HG02623 (cell line): Measurements from ENCODE around the gene MAPK8IP3.
A peak's percentile ranks its signal among the peaks of the same experiment; 100 is the strongest.

Experiments used
- ATAC-seq: cut with Tn5 transposase; IDR thresholded peaks from one replicate; pipeline ENCODE4 v1.9.1; 2021; ENCODE audit warnings: moderate library complexity; ENCODE audit not compliant: unreplicated experiment

The MAPK8IP3 gene

DNA sequence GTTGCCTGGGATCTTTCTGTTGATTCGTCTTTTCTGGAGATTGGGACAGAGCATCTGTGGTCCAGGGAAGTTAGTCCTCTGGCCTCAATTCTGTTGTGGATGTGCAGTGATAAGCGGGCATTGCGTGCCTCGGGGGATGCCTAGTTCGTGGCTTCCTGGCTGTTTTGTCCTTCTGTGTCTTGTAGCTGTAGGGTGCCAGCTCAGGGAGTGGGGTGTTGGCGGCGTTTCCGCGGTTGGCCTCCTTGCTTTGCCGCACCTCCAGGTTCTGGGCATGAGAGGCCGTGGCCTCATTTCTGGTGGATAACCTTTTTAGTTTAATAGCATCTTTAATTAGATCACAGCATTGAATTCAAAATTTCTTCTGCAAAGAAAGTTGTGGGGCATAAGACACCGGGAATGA, 29.3 kb upstream of the MAPK8IP3 start:
- no peak for ATAC-seq

DNA sequence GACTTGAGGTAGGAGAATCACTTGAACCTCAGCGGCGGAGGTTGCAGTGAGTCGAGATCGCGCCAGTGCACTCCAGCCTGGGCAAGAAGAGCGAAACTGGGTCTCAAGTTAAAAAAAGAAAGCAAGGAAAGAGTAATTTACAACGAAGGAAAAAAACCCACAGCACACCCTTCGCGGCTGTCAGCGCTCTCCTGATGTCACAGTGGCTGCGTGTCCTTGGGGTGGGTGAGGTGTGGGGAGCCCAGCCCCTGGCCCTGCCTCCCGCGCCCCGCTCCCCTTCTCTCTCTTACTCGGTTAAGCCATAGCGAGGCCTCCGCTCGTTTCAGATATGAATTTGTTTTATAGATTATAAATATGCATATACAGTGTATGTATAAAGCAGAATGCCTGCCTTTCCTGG, 28.7 kb upstream of the MAPK8IP3 start:
- ATAC-seq: no peak

DNA sequence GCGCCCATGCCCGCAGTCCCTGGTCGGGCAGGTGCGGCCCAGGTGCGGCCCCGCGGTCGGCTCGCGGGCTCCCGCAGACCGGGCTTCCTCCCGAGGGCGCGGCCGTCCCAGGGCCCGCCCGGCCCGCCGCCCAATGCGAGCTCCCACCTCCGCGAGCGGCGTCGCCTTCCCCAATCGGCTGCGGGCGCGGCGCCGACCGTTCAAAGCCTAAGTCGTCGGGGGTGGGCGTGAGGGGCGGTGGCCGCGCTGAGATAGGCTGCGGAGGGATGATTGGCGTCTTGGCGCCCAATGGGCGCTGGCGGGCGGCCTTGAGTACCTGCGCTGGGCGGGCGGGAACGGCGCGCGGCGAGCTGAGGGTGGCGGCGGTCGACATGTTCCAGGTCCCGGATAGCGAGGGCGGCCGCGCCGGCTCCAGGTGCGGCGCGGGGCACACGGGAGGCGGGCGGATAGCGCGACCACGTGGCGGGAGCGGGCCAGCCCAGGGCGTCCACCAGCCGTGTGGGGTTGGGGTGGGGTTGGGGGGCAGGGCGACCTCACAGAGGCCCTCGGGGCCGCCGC, 28.0 kb upstream of the MAPK8IP3 start, which contains the start of gene JPT2:
Gene JPT2 (plus strand): TSS at position 338 of the 558 bp plus-strand sequence. CDS start 34 bp downstream, at position 372.
- ATAC-seq: peak; percentile 92

DNA sequence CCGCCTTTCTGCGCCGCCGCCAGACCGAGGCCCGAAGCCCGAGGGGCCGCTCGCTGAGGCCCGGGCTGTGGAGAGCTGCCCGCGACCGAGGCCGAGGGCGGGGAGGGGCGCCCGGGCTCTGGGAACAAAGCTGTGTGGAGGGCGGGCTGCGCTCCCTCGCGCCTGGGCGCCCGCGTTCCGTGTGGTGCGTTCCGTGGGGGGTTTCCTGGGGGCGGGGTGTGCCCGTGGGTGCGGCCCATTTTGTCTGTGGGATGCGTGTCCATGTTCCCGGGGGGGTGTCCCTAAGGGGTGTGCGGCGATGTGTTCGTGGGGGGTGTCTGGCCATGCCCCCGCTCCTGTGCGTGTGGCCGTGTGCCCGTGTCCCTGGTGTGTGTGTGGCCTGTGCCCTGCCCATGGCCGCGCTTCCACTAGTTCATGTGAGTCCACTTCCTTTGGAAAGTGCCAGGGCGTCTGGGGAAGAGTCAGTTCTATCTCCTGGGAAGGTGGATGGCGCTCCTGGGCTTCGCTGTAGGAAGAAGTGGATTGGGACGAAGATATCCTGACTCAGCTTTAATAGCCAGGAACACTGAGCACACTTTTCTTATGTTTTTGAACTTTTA, 27.4 kb upstream of the MAPK8IP3 start:
- ATAC-seq: no peak

DNA sequence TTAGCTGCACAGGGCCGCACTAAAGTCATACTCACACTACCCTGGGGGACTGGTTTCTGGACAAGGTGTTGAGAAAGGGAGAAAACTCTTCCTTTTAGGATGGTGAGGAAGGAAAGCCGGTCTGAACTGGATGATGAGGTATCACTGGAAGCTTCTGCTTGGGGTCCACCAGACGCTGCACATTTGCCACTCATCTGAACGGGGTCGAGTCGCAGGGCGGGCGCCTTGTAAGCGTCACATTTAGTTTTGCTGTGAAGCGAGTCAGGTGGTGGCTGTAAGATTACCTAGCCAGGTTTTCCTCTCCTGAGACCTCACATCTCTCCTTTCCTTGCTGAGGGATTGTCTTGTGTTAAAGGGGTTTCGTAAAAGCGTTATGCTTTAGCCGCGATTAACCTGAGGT, 25.6 kb upstream of the MAPK8IP3 start:
- no peak for ATAC-seq

DNA sequence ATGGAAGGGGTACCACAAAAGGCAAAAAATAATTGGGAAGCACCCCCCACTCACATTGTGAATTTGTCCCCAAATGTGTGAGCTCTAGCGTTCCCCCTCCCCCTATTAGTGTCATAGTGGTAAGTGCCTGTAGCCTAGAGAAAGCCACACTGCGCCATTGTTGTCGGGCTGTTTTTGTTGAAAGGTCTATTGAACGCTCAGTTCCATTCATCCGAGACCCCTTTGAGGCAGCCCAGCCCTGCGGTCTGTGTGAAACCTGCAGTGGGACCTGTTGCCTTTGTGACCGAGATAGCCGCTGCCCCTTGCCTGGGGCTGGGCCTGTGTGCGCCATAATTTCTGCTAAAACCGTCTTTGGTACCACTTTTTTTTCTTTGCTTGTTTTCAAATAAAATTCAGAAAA, 25.0 kb upstream of the MAPK8IP3 start:
- no peak for ATAC-seq

DNA sequence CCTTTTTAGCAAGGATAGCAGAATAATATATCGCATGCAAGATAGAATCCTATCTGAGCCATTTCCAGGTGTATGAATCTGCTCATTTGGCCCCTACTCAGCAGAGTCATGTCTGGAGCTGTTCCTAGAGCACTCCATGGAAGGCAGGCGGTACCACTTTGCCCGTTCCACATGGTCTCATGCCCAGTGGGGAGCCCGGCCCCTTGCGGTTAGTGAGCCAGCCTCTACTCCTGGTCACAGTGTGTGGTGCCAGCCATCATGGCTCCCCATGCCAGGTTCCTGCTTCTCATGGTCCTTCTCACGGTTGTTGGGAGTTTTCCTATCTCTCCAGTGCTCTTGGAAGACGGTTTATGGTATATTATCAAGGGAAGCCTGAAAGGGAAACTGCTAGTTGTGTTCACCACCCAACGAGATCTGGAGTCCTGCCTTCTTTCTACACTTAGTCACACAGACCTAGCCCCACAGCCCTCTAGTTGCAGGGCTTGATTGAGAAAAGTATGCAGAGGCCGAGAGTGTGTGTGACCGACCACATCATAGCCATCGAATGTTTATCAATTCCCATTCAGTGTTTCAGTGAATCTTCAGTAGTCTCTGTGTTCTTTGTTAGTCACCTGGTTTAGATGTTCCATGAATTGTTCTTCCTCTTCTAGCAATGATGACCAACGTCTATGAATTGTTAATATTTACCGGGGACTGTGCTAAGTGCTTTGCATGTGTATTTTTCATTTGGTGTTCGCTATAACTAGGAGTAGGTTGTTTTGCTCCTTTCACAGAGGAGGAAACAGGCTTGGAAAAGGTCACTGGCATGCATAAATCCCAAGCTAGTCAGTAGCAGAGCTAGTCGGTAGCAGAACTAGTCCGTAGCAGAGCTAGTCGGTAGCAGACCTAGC, 18.3 kb upstream of the MAPK8IP3 start:
- no peak for ATAC-seq

DNA sequence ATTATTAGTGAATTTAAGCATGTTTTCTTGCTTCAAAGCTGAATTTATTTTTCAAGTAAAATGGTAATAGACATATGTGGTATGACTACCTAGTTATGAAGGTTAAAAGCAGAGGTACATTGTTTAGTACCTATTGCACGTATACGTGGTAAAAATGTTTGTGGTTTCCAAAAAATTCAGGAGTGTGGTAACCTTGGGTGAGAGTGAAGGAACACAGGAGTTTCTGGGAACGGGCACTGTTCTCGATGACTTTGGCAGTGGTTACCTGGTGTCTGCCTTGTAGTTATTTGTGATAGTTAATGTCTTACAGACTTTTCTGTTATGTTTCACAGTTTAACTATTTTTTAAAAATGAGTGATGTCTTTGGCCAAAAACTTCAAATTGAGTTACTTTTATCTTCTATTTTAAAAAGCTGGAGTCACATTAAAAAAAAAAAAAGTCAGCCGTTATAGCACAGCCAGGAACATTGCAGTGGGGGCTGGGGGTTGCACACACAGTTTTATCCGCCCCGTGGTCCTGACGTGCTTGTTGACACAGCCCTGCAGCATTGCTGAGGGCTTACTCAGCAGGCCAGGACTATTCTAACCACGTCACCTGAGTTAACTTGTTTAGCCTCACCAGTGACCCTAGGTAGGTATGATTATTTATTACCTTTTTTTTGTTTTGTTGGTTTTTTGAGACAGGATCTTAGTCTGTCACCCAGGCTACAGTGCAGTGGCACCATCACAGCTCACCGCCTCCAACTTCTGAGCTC, 17.0 kb upstream of the MAPK8IP3 start:
- no peak for ATAC-seq

DNA sequence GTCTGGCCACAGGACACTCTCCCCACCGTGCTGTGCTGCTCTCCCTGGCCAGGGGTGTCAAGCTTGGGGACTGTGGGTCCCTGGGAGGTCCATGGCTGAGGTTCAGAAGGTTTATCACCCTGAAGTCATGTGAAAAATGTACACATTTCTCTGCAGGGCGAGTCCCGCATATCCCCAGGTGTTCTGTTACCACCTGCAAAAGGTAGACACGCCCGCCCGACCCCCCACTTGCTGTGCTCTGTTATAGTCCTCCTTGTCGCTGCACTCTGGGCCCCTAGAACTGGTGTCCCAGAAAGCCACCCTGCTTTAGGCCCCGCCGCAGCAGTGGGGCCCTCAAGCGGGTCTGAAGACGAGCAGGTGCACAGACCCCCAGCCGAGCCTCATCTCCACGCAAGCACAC, 16.1 kb upstream of the MAPK8IP3 start:
- ATAC-seq: no peak

DNA sequence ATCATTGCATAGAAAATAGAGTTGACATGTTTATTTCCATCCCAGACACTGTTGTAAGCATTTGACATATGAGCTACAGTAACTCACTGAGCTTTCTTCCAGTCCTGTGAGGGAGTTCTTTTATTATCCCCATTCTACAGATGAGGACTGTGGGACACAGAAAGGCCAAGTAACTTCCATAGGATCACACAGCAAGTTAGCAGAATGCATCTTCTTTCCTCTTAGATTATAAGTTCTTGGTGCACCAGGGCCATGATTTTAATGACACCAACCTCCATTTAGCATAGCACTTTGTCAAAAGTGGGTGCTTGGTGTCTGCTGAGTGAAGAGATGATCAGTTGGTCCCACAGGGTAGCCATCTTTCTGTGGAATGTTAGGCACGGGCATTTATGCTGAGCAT, 15.2 kb upstream of the MAPK8IP3 start:
- no peak for ATAC-seq

DNA sequence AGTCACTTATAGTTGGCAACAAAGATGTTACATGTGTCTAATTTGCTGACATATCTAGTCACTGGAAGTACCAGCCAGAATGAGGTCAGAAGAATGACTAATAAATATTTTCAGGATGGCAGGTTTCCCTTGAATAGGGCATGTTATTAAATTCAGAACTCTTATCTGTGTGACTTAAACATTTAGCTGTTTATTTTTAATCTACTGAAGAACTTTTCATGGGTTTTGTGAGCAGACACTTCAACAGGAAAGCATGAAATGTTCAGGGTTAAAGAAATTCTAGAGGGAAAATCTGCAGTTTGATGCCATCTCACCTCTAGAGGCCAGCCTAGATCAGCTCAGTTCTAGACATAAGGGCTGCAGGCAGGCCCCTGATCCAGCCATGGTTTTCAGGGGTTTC, 14.7 kb upstream of the MAPK8IP3 start:
- ATAC-seq: no peak

DNA sequence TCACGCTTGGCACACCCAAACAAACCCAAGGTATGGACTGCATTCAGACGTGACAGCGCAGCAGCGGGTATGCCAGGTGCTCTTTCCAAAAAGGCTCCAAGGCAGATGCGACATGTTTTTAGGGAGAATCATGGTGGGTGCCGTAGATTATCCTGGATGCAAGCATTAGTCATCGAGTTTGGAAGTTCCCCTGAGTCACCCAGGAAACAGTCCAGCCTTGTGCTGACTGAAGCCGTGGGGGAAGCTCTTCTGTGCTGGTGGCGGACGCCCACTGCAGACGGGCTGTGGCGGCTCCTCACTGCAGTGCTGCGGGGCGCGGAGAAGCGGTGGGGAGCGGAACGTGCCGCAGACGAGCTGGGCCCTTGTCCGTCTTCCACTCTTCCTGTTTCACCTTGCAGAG, 14.0 kb upstream of the MAPK8IP3 start:
- ATAC-seq: no peak

DNA sequence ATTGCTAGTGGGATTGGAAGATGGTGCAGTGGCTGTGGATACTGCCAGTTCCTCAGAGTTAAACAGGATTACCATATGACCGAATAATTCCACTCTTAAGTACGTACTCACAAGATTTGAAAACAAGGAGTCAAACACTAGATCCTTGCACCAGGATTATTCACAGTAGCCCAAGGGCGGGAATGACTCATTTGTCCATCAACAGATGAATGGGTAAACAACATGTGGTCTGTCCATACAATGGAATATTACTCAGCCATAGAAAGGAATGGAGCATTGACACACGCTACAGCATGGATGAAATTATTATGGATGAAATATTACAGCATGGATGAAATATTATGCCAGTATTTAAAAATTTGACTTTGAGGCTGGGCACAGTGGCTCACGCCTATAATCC, 9.1 kb upstream of the MAPK8IP3 start:
- no peak for ATAC-seq

DNA sequence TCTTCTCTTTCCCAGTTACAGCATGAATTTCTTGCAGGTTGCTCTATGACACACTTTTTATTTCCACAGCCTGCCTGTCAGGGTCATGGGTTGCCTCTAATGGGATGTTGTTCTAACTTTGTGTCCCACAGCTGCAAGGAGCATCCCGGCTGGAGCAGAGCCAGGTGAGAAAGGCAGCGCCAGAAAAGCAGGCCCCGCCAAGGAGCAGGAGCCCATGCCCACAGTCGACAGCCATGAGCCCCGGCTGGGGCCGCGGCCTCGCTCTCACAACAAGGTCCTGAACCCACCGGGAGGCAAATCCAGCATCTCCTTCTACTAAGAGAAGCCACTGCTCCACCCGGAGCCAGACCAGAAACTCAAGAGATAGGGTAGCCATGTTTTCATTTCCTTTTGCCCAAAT, 7.3 kb upstream of the MAPK8IP3 start:
- ATAC-seq: no peak

DNA sequence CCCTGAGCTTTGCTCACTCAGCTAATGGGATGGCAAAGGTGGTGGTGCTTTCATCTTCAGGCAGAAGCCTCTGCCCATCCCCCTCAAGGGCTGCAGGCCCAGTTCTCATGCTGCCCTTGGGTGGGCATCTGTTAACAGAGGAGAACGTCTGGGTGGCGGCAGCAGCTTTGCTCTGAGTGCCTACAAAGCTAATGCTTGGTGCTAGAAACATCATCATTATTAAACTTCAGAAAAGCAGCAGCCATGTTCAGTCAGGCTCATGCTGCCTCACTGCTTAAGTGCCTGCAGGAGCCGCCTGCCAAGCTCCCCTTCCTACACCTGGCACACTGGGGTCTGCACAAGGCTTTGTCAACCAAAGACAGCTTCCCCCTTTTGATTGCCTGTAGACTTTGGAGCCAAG, 5.7 kb upstream of the MAPK8IP3 start:
- ATAC-seq: no peak

DNA sequence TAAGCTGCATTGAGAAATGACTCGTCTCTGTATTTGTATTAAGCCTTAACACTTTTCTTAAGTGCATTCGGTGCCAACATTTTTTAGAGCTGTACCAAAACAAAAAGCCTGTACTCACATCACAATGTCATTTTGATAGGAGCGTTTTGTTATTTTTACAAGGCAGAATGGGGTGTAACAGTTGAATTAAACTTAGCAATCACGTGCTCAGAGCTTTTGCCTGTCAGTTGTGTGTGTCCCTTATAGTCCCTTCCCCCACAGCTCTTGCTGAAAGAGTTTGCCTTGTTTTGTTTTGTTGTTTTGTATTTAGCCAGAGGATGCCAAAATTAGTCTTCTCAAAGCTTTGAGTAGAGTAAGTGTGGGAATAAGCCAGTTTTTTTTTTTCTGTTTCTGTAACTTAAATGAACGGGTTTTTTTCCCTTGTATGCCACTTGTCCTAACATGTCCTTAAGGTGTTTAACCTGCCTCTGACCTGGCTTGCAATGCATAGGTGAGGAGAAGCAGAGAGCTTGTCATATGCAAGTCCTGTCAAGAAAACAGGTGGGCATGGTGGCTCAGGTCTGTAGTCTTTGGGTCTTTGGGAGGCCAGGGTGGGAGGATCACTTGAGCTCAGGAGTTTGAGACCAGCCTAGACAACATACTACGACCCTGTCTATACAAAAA, 4.6 kb upstream of the MAPK8IP3 start:
- ATAC-seq: no peak

DNA sequence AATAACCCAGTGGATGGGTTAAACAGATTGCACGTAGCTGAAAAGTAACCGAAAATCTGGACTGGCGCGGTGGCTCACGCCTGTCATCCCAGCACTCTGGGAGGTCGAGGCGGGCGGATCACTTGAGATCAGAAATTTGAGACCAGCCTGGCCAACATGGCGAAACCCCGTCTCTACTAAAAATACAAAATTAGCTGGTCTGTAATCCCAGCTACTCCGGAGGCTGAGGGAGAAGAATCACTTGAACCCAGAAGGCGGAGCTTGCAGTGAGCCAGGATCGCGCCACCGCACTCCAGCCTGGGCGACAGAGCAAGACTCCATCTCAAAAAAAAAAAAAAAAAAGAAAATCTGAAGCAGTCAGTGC, 689 bp upstream of the MAPK8IP3 start:
- ATAC-seq: peak; percentile 2

DNA sequence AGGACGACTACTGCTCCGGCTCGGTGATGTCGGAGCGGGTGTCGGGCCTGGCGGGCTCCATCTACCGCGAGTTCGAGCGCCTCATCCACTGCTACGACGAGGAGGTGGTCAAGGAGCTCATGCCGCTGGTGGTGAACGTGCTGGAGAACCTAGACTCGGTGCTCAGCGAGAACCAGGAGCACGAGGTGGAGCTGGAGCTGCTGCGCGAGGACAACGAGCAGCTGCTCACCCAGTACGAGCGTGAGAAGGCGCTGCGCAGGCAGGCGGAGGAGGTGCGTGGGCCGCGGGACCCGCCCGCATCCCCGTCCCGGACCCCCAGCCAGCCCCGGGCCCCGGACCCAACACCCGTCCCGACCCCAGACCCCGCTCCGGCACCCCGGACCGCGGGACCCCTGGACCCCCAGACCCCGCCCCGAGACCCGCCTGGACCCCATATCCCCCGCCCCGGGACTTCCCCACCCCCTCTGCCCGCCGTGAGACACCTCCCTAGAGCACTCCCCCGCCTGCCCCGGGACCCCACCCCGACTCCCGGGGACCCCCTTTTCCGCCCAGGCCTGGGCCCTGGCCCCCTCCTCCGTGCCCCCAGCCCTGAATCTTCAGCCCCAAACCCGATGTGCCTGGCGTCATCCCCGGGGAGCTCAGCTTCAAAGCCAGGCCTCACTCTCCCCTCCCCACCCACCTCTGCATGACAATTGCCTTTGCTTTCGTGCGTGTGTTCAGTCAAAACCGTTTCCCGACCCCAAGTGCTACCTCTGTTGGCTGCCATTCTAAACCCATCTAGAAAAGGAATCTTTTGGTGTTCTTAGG, 594 bp downstream of the MAPK8IP3 start:
- ATAC-seq: peak; percentile 8

DNA sequence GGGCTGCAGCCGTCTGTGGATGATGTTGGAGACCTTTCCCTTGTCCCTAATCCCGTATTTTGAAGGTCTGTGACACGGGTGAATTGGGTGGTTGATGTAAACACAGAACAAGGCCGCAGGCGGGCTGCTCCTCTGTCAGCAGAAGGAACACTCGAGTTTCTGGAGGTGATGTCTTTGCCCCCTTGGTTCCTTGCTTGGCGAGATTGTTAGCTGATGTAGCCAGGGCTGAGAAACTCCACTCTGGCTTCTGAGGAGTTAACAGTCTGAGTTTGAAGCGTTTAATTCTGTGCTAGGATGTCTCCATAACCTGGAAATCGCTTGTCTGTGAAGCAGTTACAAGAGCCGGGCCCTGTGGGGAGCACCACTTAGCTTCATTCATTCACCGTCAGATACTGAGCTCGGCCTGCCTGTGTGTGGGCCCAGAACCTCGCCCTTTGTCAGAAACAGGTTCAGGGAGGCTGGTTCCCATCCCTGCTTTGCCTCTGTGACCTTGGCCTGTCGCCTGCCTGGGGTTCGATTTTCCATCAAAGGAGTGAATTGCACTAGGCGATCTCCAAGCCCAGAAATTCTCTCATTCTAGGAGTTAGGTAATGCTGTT, 1.3 kb downstream of the MAPK8IP3 start:
- no peak for ATAC-seq
